ENCODE results near the gene RNU7-1. TPM values are rescaled to one million over a fixed set of nuclear protein-coding genes. Genes with fewer than 3 reads are reported as not detected.

The RNU7-1 gene
- total RNA-seq, 1 donor = not detected

GRCh38 chr12:6936636-6937480 is 6.8 kb upstream of the RNU7-1 start:
- Histone ChIP-seq H3K27me3 (ENCODE audit: insufficient read depth, low read length) (no peaks in the 10 kb centered on the region), H3K4me2 (ENCODE audit: insufficient read depth, low read length) (peak overlapping the region; percentile 88), H3K36me3 (ENCODE audit: insufficient read depth, low read length) (peaks cover 62% of the 10 kb centered on the region), H3K4me1 (ENCODE audit: insufficient read depth, low read length) (peaks cover 26% of the 10 kb centered on the region), H3K79me2 (ENCODE audit: insufficient read depth, low read length) (peaks cover 35% of the 10 kb centered on the region), H3K9me3 (ENCODE audit: low read depth, low read length) (no peaks in the 10 kb centered on the region), H2AFZ (ENCODE audit: low read length) (no peak overlapping the region), H4K20me1 (ENCODE audit: insufficient read depth, low read length) (peaks cover 24% of the 10 kb centered on the region), H3K27ac (ENCODE audit: low read depth, low read length) (no peak overlapping the region), H3K4me3 (ENCODE audit: insufficient read depth, low read length) (peak overlapping the region; percentile 74)
- DNase-seq (ENCODE audit: insufficient read length, low spot score, missing footprints) = no peak
- TF ChIP-seq, protein P1, sequence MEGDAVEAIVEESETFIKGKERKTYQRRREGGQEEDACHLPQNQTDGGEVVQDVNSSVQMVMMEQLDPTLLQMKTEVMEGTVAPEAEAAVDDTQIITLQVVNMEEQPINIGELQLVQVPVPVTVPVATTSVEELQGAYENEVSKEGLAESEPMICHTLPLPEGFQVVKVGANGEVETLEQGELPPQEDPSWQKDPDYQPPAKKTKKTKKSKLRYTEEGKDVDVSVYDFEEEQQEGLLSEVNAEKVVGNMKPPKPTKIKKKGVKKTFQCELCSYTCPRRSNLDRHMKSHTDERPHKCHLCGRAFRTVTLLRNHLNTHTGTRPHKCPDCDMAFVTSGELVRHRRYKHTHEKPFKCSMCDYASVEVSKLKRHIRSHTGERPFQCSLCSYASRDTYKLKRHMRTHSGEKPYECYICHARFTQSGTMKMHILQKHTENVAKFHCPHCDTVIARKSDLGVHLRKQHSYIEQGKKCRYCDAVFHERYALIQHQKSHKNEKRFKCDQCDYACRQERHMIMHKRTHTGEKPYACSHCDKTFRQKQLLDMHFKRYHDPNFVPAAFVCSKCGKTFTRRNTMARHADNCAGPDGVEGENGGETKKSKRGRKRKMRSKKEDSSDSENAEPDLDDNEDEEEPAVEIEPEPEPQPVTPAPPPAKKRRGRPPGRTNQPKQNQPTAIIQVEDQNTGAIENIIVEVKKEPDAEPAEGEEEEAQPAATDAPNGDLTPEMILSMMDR (IDR thresholded peaks at IDR 0.05; ENCODE audit: extremely low read depth, low read depth, low read length) = no peak

- H4K20me1 ChIP-seq (ENCODE audit: insufficient read depth, low read length) = peaks cover 17% of the 10 kb centered on the region
- H3K79me2 ChIP-seq (ENCODE audit: insufficient read depth, low read length) = peaks cover 26% of the 10 kb centered on the region
- H3K27ac ChIP-seq (ENCODE audit: low read depth, low read length) = peak overlapping the region; percentile 71
- TF ChIP-seq, protein P1 (IDR thresholded peaks at IDR 0.05; ENCODE audit: extremely low read depth, low read depth, low read length) = peak; percentile 90
- peak overlapping the region; percentile 88 for H3K4me2 ChIP-seq (ENCODE audit: insufficient read depth, low read length)
- no peaks in the 10 kb centered on the region for H3K27me3 ChIP-seq (ENCODE audit: insufficient read depth, low read length)
- no peaks in the 10 kb centered on the region for H3K9me3 ChIP-seq (ENCODE audit: low read depth, low read length)
- peak; percentile 98 for DNase-seq (ENCODE audit: insufficient read length, low spot score, missing footprints)
- peak overlapping the region; percentile 74 for H3K4me3 ChIP-seq (ENCODE audit: insufficient read depth, low read length)
- peaks cover 62% of the 10 kb centered on the region for H3K36me3 ChIP-seq (ENCODE audit: insufficient read depth, low read length)
- H3K4me1 ChIP-seq (ENCODE audit: insufficient read depth, low read length) = peaks cover 26% of the 10 kb centered on the region
- H2AFZ ChIP-seq (ENCODE audit: low read length) = no peak overlapping the region
Measured at GRCh38 chr12:6937481-6938352, 5.9 kb upstream of the RNU7-1 start.

GRCh38 chr12:6938353-6939190 is 5.0 kb upstream of the RNU7-1 start:
- H3K4me1 ChIP-seq (ENCODE audit: insufficient read depth, low read length) = peaks cover 30% of the 10 kb centered on the region
- TF ChIP-seq, protein P1 (IDR thresholded peaks at IDR 0.05; ENCODE audit: extremely low read depth, low read depth, low read length) = no peak
- no peaks in the 10 kb centered on the region for H3K9me3 ChIP-seq (ENCODE audit: low read depth, low read length)
- peaks cover 9% of the 10 kb centered on the region for H4K20me1 ChIP-seq (ENCODE audit: insufficient read depth, low read length)
- H3K4me3 ChIP-seq (ENCODE audit: insufficient read depth, low read length) = peak overlapping the region; percentile 74
- peaks cover 18% of the 10 kb centered on the region for H3K79me2 ChIP-seq (ENCODE audit: insufficient read depth, low read length)
- H3K27me3 ChIP-seq (ENCODE audit: insufficient read depth, low read length) = no peaks in the 10 kb centered on the region
- peak overlapping the region; percentile 20 for H3K27ac ChIP-seq (ENCODE audit: low read depth, low read length)
- H2AFZ ChIP-seq (ENCODE audit: low read length) = no peak overlapping the region
- peaks cover 59% of the 10 kb centered on the region for H3K36me3 ChIP-seq (ENCODE audit: insufficient read depth, low read length)
- DNase-seq (ENCODE audit: insufficient read length, low spot score, missing footprints) = no peak
- H3K4me2 ChIP-seq (ENCODE audit: insufficient read depth, low read length) = peak overlapping the region; percentile 88

Data from osteoblast (primary cell).